Hepatocyte (in vitro differentiated cells): ENCODE results near the gene ZKSCAN1.

Experiments used
- EZH2 ChIP-seq: fragments of 200-600 bp; sonication (generic); IDR thresholded peaks from 2 replicates; pipeline ENCODE4 v1.6.1; 2016; ENCODE audit warnings: antibody characterized with exemption, mild to moderate bottlenecking, borderline replicate concordance
- EZH2phosphoT487 ChIP-seq: fragments of 200-600 bp; sonication (generic); IDR thresholded peaks from one replicate; pipeline ENCODE4 v1.6.1; 2018; ENCODE audit warnings: antibody characterized with exemption, mild to moderate bottlenecking, low read depth, moderate library complexity; ENCODE audit not compliant: unreplicated experiment, severe bottlenecking

DNA sequence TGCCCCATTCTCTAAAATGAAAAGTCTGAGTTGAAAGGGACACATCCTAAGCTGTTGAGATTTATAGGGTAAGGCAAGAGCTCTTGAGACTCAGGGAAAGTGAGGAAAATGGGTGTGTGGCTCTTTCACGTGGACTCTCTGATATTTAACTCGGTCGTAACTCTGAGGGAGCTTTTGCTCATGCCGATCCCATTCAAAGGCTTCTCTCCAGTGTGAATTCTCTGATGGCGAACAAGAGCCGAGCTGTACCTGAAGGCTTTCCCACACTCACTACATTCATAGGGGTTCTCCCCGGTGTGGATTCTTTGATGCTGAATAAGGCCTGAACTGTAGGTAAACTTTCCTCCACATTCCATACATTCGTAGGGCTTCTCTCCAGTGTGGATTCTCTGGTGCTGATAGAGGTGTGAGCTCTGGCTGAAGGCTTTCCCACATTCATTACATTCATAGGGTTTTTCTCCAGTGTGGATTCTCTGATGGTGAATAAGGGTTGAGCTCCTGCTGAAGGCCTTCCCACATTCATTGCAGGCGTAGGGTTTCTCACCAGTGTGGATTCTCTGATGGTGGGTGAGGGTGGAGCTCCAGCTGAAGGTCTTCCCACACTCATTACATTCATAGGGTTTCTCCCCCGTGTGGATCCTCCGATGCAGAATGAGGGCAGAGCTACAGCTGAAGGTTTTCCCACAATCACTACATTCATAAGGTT, 55.8 kb downstream of the ZKSCAN1 start:
- no peak for TF ChIP-seq EZH2
- TF ChIP-seq EZH2phosphoT487: no peak
